ENCODE data around the gene IGFBP6.

DNA sequence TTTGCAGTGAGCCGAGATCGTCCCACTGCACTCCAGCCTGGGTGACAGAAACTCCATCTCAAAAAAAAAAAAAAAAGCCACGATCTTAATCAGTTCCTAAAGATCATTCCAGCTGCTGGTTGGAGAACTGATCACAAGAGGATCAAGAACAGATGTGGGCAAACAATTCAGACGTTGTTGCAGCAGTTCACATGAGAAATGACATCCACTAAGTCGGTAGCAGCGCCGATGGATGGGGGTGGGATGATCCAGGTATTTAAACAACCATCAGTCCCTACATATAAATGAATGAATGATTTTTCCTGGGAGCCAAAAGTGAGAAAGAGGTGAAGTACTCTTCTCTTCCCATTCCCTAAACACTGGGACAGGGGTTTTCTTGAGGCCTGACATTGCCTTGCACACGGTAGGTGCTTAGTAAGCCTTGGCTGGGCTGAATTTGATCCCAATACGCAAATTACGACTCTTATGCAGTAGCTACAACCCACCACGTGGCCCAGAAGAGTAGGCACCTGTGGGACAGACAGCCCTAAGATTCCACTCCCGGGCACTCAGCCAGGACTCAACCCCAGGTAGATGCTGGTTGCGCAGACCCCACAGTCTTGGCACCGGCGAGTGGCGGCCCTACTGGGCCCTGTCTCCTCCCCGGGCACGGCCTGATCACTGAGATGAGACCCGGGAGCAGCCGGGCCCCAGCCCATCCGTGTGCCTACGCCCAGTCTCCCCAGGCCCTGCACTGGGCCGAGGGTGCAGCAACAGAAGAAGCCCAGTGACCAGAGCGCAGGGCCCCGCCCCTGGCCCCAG lies 18.8 kb upstream of the IGFBP6 start:
- TF ChIP-seq, protein P1, sequence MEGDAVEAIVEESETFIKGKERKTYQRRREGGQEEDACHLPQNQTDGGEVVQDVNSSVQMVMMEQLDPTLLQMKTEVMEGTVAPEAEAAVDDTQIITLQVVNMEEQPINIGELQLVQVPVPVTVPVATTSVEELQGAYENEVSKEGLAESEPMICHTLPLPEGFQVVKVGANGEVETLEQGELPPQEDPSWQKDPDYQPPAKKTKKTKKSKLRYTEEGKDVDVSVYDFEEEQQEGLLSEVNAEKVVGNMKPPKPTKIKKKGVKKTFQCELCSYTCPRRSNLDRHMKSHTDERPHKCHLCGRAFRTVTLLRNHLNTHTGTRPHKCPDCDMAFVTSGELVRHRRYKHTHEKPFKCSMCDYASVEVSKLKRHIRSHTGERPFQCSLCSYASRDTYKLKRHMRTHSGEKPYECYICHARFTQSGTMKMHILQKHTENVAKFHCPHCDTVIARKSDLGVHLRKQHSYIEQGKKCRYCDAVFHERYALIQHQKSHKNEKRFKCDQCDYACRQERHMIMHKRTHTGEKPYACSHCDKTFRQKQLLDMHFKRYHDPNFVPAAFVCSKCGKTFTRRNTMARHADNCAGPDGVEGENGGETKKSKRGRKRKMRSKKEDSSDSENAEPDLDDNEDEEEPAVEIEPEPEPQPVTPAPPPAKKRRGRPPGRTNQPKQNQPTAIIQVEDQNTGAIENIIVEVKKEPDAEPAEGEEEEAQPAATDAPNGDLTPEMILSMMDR (IDR thresholded peaks at IDR 0.05; ENCODE audit: low read depth, low read length, poor library complexity, severe bottlenecking), result no peak
- TF ChIP-seq EZH2phosphoT487 (IDR thresholded peaks at IDR 0.05; ENCODE audit: borderline replicate concordance, low read length), result no peak
